SJSA1 (cell line): ENCODE measurements around the gene RFX1. TPM values are rescaled to one million over a fixed set of nuclear protein-coding genes. Genes with fewer than 3 reads are reported as not detected.

Source experiments
- DNase-seq, 2 experiments: peaks; one replicate each; pipeline ENCODE4 v3.0.0-alpha.2; 2015 to 2020; ENCODE audit warnings: low spot score in 2 of 2, low read depth in 1 of 2
- H3K27ac ChIP-seq: fragments of 250-450 bp; sonication (Bioruptor Pico); 2 replicates; pipeline ENCODE4 v1.5.1; 2020; ENCODE audit warnings: mild to moderate bottlenecking, moderate library complexity
- H3K27me3 ChIP-seq: fragments of 250-450 bp; sonication (Bioruptor Pico); replicated peaks from 2 replicates; pipeline ENCODE4 v1.5.1; 2020; ENCODE audit warnings: mild to moderate bottlenecking, moderate library complexity
- H3K36me3 ChIP-seq: fragments of 250-450 bp; sonication (Bioruptor Pico); 2 replicates; pipeline ENCODE4 v1.5.1; 2020; ENCODE audit warnings: mild to moderate bottlenecking
- H3K4me1 ChIP-seq: fragments of 250-450 bp; sonication (Bioruptor Pico); replicated peaks from 2 replicates; pipeline ENCODE4 v1.6.1; 2021; ENCODE audit warnings: mild to moderate bottlenecking
- H3K4me3 ChIP-seq: fragments of 250-450 bp; sonication (Bioruptor Pico); 2 replicates; pipeline ENCODE4 v1.5.1; 2020; ENCODE audit warnings: mild to moderate bottlenecking
- H3K9me3 ChIP-seq: fragments of 250-450 bp; sonication (Bioruptor Pico); replicated peaks from 2 replicates; pipeline ENCODE4 v1.5.1; 2020; ENCODE audit warnings: mild to moderate bottlenecking
- total RNA-seq: library from RNA; depleted of rRNA; stranded (reverse); fragments of >200 nt; shearing (Covaris generic); gene quantifications from 2 replicates; pipeline ENCODE4 v1.2.3, GENCODE V29; 2014

RFX1 gene
- total RNA-seq, 1 experiment from 2014 or later, result 2.6 TPM

DNA sequence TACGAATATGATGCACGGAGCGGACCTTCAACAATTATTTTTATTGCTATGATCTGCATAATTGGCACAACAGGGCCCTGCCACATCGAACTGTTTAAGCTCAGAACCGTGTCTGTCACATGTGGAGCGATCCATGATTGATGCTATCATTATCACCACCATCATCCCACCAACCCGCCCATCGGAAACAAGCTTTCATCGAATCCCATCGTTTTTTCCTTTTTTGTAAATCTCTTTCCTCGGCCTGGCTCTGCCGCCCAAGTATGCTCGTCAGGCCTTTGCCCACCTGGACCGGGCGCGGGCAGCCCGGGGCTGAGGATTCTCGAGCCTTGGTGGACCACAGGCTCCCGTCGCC lies 54.3 kb downstream of the RFX1 start:
- Histone ChIP-seq H3K27ac (no peak overlapping the region), H3K9me3 (no peaks in the 10 kb centered on the region), H3K4me1 (peaks cover 14% of the 10 kb centered on the region), H3K4me3 (peak overlapping the region; percentile 61), H3K27me3 (no peaks in the 10 kb centered on the region), H3K36me3 (peaks cover 30% of the 10 kb centered on the region)
- DNase-seq, result no peak

DNA sequence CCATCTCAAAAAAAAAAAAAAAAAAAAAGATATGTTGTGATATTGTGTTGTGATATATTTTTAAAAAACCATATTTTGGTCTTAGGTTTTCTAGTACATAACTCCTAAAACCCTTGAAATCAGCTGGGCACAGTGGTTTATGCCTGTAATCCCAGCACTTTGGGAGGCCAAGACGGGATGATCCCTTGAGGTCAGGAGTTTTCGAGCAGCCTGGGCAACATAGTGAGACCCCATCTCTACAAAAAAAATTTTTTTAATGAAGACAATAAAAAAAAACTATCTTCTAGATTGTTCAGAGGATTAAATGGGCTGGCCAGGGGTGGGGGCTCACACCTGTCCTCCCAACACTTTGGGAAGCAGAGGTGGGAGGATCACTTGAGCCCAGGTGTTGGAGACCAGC lies 55.1 kb downstream of the RFX1 start:
- DNase-seq, result no peak
- H3K4me3 ChIP-seq, result no peak overlapping the region
- no peak overlapping the region for H3K27ac ChIP-seq
- peaks cover 23% of the 10 kb centered on the region for H3K36me3 ChIP-seq
- no peaks in the 10 kb centered on the region for H3K27me3 ChIP-seq
- peaks cover 14% of the 10 kb centered on the region for H3K4me1 ChIP-seq
- H3K9me3 ChIP-seq, result no peaks in the 10 kb centered on the region

DNA sequence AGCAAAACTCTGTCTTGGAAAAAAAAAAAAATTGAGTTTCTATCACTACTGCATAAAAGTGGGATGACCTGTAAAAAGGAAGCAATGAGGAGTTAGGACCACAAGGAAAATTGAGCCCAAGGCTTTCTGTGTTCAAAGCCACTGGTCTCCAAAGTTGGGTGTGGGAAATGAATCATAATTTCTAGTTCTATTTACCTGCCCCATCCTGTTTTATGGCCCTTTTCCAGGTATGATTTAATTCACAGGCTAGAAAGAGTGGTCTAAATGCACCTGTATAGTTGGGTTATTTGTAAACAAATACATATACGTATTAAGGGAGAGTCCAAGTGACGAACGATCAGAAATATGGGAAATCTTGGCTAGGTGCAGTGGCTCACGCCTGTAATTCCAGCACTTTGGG lies 59.7 kb downstream of the RFX1 start:
- Histone ChIP-seq H3K27me3 (no peaks in the 10 kb centered on the region), H3K4me1 (no peaks in the 10 kb centered on the region), H3K36me3 (no peaks in the 10 kb centered on the region), H3K4me3 (no peak overlapping the region), H3K27ac (no peak overlapping the region), H3K9me3 (no peaks in the 10 kb centered on the region)
- DNase-seq, result no peak

DNA sequence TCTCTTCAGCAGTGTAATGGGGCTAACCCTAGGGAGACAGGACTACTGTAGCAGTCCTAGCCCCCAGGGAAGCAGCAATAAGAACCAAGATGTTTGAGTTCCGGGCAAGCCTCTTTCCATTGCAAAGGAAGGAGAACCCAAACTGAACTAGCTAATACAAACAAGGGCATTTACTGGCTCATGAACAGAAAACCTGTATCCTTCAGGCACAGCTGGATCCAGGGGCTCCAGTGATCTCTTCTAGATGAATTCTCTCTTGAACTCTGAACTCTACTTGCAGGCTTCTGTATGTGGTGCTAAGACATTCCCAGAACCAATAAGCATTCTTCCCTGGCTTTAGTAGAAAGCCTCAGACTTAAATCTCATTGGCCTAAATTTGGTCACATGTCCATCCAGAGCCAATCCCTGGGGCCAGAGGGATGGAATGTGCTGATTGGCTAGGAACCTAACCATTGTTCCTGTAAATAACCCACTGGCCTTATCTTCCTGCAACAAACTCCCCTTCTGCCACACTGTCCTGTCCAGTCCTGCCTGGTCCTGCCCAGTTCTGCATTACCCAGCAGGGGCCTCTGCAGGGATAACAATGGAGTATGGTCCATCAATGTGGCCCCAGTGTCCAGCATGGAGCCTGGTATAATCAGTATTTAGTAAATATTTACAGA lies 64.0 kb downstream of the RFX1 start:
- H3K4me3 ChIP-seq, result no peak overlapping the region
- H3K9me3 ChIP-seq, result no peaks in the 10 kb centered on the region
- no peaks in the 10 kb centered on the region for H3K36me3 ChIP-seq
- peaks cover 14% of the 10 kb centered on the region for H3K4me1 ChIP-seq
- no peak overlapping the region for H3K27ac ChIP-seq
- H3K27me3 ChIP-seq, result no peaks in the 10 kb centered on the region
- no peak for DNase-seq

DNA sequence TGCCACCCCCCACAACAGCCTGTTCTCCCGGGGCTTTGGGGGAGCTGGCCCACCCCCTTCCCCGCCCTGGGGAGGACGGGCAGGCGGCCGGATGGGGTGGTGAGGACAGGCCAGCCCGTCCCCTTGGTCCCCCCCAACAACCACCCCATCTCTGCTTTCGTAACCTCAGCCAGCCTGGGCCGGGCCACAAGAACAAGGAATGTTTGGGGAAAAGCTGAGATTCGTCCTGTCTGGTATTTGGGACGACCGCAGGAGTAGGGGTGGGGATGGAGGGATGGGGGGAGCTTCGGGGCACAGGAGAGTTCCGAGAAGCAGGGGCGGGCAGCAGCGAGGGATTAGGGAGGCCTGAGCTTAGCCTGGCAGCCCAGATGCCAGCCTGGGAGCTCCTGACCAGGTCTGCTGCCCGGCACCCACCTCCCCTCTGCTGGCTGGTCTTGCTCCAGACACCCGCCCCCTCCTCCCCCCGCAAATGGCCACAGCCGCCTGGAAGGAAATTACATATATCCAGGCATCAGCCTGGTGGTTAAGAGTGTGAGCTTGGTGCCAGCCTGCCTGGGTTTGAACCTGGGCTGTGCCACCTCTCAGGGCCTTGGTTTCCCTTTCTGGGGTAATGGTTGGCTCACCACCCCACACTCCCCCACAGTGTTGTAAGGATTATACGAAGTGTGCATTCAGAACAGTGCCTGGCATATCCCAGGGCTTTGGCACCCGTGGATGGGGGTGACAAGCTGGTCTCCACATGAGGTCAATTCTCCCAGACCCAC lies 67.6 kb downstream of the RFX1 start, which contains the start of gene PODNL1:
TSS of gene PODNL1 (minus strand) at position 117 of the 764 bp plus-strand sequence. CDS start 236 bp downstream, outside the sequence.
- H3K27ac ChIP-seq, result no peak within 1 kb of the TSS
- no peak within 1 kb of the TSS for H3K4me3 ChIP-seq

DNA sequence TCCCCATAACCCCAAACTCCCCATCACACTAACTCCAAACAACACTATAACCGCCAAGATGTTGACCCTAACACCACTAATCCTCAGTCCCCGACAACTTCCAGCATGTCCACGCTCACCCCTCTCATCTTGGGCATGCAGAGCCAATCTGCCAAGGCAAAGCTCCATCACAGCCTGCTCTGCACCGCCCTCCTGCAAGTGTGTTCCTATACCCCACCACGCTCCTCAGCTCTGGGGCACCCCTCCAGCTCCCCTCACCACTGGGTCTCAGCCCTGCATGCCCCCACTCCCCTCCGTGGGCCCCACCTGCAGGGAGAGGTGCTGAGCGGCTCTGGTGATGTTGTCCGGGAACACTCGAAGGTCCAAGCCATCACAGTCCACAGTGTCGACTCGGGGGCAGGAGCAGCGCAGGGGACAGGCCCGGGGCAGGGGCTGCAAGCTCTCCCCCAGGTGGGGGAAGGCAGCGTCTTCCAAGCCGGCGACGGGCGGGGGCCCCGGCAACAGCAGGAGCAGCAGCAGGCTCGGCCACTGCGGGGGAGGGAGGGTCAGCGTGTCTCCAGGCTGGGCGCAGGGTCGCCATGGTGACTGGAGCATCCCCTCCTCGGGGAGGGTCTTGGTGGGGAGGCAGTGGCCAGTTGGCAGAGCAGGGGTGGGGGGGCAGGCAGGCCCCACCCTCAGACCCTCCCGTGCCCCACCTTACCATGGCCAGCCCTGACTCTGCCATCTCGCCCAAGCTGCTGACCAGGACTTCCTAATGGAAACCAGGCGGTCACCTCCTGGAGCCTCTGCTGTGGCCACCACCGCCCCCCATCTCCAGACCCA lies 68.4 kb downstream of the RFX1 start:
- peaks cover 14% of the 10 kb centered on the region for H3K4me1 ChIP-seq
- H3K4me3 ChIP-seq, result no peak overlapping the region
- no peak for DNase-seq
- no peaks in the 10 kb centered on the region for H3K27me3 ChIP-seq
- H3K9me3 ChIP-seq, result no peaks in the 10 kb centered on the region
- no peak overlapping the region for H3K27ac ChIP-seq
- no peaks in the 10 kb centered on the region for H3K36me3 ChIP-seq

More for the DNA sequence above, 67.6 kb downstream of the RFX1 start, which contains the start of gene PODNL1:
- H3K27me3 ChIP-seq, result no peaks in the 10 kb centered on the region
- no peaks in the 10 kb centered on the region for H3K36me3 ChIP-seq
- H3K4me1 ChIP-seq, result peaks cover 14% of the 10 kb centered on the region
- H3K9me3 ChIP-seq, result no peaks in the 10 kb centered on the region
- DNase-seq, result no peak

DNA sequence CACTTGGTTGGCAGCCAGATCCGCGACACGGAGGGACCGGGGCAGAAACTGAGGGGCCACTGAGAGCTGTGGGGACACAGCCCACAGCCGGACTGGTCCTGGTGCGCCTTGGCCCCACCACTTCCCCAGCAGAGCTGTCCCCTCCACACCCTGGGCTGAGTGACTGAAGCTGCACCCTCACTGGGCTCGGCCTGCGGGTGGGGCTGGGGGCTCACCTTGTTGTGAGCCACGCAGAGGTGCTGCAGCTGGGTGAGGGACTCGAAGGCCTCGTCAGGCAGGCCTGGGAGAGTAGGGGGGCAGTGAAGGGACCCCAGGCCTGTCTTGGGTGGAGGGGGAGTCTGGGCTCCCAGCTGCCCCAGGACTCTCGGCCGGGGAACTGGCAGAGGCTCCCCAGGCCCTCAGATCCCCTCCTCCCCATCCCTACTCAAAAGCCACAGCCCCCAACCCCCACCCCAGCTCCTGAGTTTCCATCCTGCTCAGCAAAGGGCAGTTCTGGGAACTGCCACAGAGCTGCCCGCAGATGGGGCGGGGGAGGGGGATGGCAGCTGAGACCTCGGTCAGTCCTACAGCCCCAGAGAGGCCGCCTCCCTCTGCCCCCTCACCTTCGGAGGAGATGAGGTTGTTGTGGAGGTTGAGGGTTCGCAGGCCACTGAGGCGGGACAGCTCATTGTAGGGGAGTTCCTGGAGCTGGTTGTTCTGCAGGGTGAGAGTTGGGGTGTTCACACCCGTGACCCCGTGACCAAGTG lies 70.2 kb downstream of the RFX1 start:
- Histone ChIP-seq H3K27ac (no peak overlapping the region), H3K4me3 (no peak overlapping the region), H3K4me1 (peaks cover 14% of the 10 kb centered on the region), H3K27me3 (no peaks in the 10 kb centered on the region), H3K36me3 (no peaks in the 10 kb centered on the region), H3K9me3 (no peaks in the 10 kb centered on the region)
- no peak for DNase-seq

DNA sequence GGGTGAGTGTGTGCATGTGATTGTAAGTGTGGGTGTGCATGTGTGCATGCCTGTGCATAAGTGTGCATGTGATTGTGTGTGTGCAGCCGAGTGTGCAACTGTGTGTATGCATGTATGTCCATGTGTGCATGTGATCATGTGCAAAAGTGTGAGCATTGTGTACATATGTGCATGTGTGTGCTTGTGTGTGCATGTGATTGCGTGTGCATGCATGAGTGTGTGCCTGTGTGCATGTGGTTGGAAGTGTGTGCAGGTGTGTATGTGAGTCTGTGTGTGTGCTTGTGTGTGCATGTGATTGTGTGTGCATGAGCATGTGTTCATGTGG lies 71.4 kb downstream of the RFX1 start:
- H3K36me3 ChIP-seq, result no peaks in the 10 kb centered on the region
- no peak overlapping the region for H3K27ac ChIP-seq
- no peak for DNase-seq
- no peak overlapping the region for H3K4me3 ChIP-seq
- H3K27me3 ChIP-seq, result no peaks in the 10 kb centered on the region
- H3K4me1 ChIP-seq, result peaks cover 14% of the 10 kb centered on the region
- no peaks in the 10 kb centered on the region for H3K9me3 ChIP-seq

DNA sequence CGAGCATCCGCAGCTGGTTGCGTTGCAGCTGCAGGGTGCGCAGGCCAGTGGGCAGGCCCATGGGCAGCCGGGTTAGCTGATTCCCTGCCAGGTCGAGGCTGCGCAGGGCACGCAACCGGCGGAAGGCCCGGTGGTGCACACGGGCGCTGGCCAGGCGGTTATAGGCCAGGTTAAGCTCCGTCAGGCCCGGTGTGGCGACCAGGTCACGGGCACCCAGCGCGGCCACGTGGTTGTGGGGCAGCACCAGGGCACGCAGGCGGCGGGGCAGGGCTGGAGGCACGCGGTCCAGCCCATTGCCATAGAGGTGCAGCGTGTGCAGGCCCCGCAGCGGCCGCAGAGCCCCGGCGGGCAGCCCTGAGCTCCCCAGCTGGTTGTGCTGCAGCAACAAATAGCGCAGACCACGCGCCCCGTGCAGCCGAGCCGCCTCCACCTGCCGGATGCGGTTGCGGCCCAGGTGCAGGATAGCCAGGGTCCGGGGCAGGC lies 73.2 kb downstream of the RFX1 start:
- Histone ChIP-seq H3K27ac (no peak overlapping the region), H3K4me1 (peaks cover 5% of the 10 kb centered on the region), H3K27me3 (no peaks in the 10 kb centered on the region), H3K4me3 (no peak overlapping the region), H3K9me3 (no peaks in the 10 kb centered on the region), H3K36me3 (no peaks in the 10 kb centered on the region)
- DNase-seq, result no peak

DNA sequence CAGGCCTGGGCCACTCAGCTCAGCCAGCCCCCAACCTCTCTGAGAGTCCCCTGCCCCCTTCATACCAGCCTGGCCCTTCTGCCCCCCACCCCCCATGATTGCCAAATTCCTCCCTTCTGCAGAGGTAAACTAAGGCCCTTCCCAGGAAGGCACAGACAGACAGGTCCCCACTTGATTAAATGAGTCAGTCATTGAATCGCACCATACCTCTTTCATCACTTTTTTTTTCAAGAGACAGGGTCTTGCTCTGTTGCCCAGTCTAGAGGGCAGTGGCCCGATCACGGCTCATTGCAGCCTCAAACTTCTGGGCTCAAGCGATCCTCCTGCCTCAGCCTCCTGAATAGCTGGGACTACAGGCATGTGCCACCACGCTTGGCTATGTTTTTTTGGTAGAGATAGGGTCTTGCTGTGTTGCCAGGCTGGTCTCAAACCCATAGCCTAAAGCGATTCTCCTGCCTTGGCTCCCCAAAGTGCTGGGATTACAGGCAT lies 73.9 kb downstream of the RFX1 start:
- Histone ChIP-seq H3K4me1 (no peaks in the 10 kb centered on the region), H3K27me3 (no peaks in the 10 kb centered on the region), H3K9me3 (no peaks in the 10 kb centered on the region), H3K36me3 (0 out of 2 replicates have a peak, but pooled peaks cover under 1% of the 10 kb centered on the region), H3K4me3 (no peak overlapping the region), H3K27ac (no peak overlapping the region)
- DNase-seq, result no peak

DNA sequence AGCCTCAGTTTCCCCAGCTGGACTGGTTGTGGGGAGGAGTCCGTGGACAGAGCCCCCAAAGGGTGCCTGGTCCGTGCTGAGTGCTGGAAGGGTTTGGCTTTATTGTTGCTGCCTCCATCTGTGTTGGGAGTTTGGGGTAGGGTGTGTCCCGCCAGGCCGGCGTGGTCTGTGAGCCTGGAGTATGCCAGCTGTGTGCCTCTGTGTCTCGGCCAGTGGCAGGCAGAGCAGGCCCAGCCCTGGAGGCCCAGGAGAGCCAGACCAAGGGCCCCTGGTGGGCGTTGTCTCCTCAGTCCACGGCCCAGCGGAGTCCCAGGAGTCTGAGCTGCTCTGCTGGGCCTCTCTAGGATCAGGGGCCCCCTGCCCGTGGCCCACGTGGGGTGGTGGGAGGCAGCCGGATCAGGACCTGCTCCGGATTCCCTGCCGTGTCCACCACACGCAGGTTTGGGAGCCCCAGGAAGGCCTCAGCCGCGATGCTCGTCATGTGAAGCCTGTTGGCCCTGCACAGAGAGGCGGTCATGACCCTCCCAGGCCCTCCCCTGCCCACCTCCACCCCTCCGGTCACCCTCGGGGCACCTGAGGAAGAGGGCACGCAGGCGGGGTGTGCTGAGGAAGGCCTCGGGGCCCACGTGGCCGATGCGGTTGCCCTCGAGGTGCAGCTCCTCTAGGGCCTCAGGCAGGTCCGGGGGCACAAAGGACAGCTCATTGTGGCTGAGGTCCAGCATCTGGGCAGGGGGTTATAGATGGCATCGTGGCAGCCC lies 74.5 kb downstream of the RFX1 start:
- Histone ChIP-seq H3K27ac (no peak overlapping the region), H3K4me3 (no peak overlapping the region), H3K4me1 (no peaks in the 10 kb centered on the region), H3K9me3 (no peaks in the 10 kb centered on the region), H3K27me3 (no peaks in the 10 kb centered on the region), H3K36me3 (0 out of 2 replicates have a peak, but pooled peaks cover 4% of the 10 kb centered on the region)
- no peak for DNase-seq

DNA sequence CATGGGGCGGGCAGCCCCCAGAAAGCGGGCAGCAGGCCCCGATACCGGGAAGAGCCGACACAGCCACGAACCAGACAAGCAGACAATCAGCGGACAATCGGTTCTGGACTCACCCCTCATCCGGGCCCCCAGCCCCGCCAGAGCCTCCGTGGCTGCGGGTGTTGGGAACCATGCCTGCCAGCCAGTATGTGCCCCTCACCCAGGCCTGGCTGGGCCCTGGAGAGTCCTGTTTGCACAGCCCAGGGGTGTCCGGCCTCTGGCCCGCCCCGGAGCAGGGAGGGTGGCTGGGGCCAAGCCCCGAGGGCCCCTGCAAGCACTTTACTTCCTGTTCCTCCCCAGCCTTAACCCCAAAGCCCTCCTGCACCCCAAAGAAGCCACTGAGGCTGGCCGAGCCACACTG lies 75.7 kb downstream of the RFX1 start:
- H3K9me3 ChIP-seq, result no peaks in the 10 kb centered on the region
- H3K27ac ChIP-seq, result no peak overlapping the region
- no peaks in the 10 kb centered on the region for H3K27me3 ChIP-seq
- no peak overlapping the region for H3K4me3 ChIP-seq
- no peak for DNase-seq
- peaks cover 7% of the 10 kb centered on the region; the same call in 1 of the 2 replicates for H3K36me3 ChIP-seq
- H3K4me1 ChIP-seq, result no peaks in the 10 kb centered on the region
